HepG2 (cell line): ENCODE data around the gene SOX12. TPM values are rescaled to one million over a fixed set of nuclear protein-coding genes. Genes with fewer than 3 reads are reported as not detected.

ENCODE experiments used
- ATAC-seq: fragments of 200-7000 bp; cut with Tn5 transposase; 3 replicates; pipeline ENCODE4 v1.9.1; 2020; ENCODE audit warnings: mild to moderate bottlenecking, moderate library complexity
- BruUV-seq: library from RNA; stranded (reverse); fragments of 400-500 nt; replicated peaks from 2 replicates; lab custom pipeline; 2021; lab: Mats Ljungman, UMichigan
- CTCF ChIA-PET: fragments of 300-600 bp; formaldehyde crosslinking; extraction: SDS; loops from one replicate; lab custom pipeline; 2021; ENCODE audit warnings: low total read pairs, inconsistent platforms, low intra/inter-chr PET ratio; lab: Yijun Ruan, JAX
- POLR2A ChIA-PET: fragments of 350-600 bp; sonication (Branson Sonifier 250); formaldehyde crosslinking; loops from one replicate; lab custom pipeline; 2020; ENCODE audit warnings: antibody characterized with exemption, inconsistent platforms; lab: Yijun Ruan, JAX
- DNase-seq: peaks from one replicate; pipeline ENCODE4 v3.0.0-alpha.2; 2015; ENCODE audit warnings: low spot score
- FAIRE-seq: peaks from 3 replicates; lab custom pipeline; 2011; peaks lifted over from hg19 to GRCh38; lab: Jason Lieb, UNC
- H2AFZ ChIP-seq: one replicate; pipeline ENCODE4 v1.6.1; 2011; ENCODE audit warnings: low read length, inconsistent platforms
- H3K27ac ChIP-seq: fragments of 300-600 bp; 3 replicates; pipeline ENCODE4 v1.8.0; 2011; ENCODE audit warnings: mixed run types, mild to moderate bottlenecking, mixed read lengths, low read length, inconsistent platforms; ENCODE audit not compliant: insufficient read depth; ENCODE audit errors: extremely low read length
- H3K27me3 ChIP-seq, 2 experiments: fragments of 200-600 bp in 1 of 2; 2 replicates in 1 of 2; 3 replicates in 1 of 2; pipeline versions ENCODE4 v1.6.0 to v1.8.0; 2011; ENCODE audit warnings: low read length in 2 of 2, mild to moderate bottlenecking in 2 of 2, moderate library complexity in 2 of 2, inconsistent platforms in 1 of 2; ENCODE audit not compliant: insufficient read depth in 2 of 2, control insufficient read depth in 1 of 2
- H3K36me3 ChIP-seq, 2 experiments: fragments of 200-600 bp in 1 of 2; replicated peaks in 1 of 2; 2 replicates in 1 of 2; 3 replicates in 1 of 2; pipeline versions ENCODE4 v1.5.1 to v1.8.0; 2011; ENCODE audit warnings: low read length in 2 of 2, inconsistent platforms in 1 of 2; ENCODE audit not compliant: insufficient read depth in 2 of 2, control insufficient read depth in 1 of 2
- H3K4me1 ChIP-seq: 2 replicates; pipeline ENCODE4 v1.5.1; 2012; ENCODE audit warnings: low read length, inconsistent platforms; ENCODE audit not compliant: insufficient read depth
- H3K4me2 ChIP-seq: 2 replicates; pipeline ENCODE4 v1.6.0; 2011; ENCODE audit warnings: low read depth, low read length, inconsistent platforms
- H3K4me3 ChIP-seq, 3 experiments: fragments of 200-600 bp in 1 of 3; sonication (generic), shearing (Covaris generic) in 1 of 3; replicated peaks in 1 of 3; 2 replicates each; pipeline ENCODE4 v1.5.1; 2011 to 2016; ENCODE audit warnings: low read length in 3 of 3, inconsistent platforms in 2 of 3, low read depth in 2 of 3, mild to moderate bottlenecking in 2 of 3, control low read depth in 1 of 3, mixed read lengths in 1 of 3; ENCODE audit not compliant: insufficient read depth in 1 of 3
- H3K79me2 ChIP-seq: one replicate; pipeline ENCODE4 v1.6.1; 2011; ENCODE audit warnings: low read length, inconsistent platforms; ENCODE audit not compliant: insufficient read depth
- H3K9ac ChIP-seq: 2 replicates; pipeline ENCODE4 v1.6.0; 2011; ENCODE audit warnings: mild to moderate bottlenecking, low read depth, low read length, inconsistent platforms; ENCODE audit not compliant: insufficient read depth
- H3K9me3 ChIP-seq: 2 replicates; pipeline ENCODE4 v1.5.1; 2012; ENCODE audit warnings: mild to moderate bottlenecking, low read length
- H4K20me1 ChIP-seq: 2 replicates; pipeline ENCODE4 v1.6.0; 2011; ENCODE audit warnings: inconsistent platforms, mild to moderate bottlenecking, low read length, moderate library complexity; ENCODE audit not compliant: insufficient read depth
- HOXA9 ChIP-seq: sonication (generic); formaldehyde crosslinking; IDR thresholded peaks from 2 replicates; pipeline ENCODE4 v1.8.1; 2022; ENCODE audit warnings: missing genetic modification reagents, mild to moderate bottlenecking, moderate library complexity, borderline replicate concordance
- MTF2 ChIP-seq: sonication (generic); formaldehyde crosslinking; IDR thresholded peaks from 2 replicates; pipeline ENCODE4 v1.5.0; 2020; ENCODE audit warnings: missing genetic modification reagents, borderline replicate concordance
- NCOA5 ChIP-seq: sonication (generic); formaldehyde crosslinking; IDR thresholded peaks from 2 replicates; pipeline ENCODE4 v1.4.0; 2020; ENCODE audit warnings: missing genetic modification reagents
- NONO ChIP-seq, 2 experiments: fragments of 450-650 bp in 1 of 2; sonication (generic) in 1 of 2; formaldehyde crosslinking in 1 of 2; IDR thresholded peaks in 1 of 2; conservative IDR thresholded peaks in 1 of 2; 2 replicates each; pipeline versions ENCODE4 v1.6.1 to v1.8.0; 2017 to 2022; ENCODE audit warnings: mild to moderate bottlenecking in 1 of 2, missing genetic modification reagents in 1 of 2, moderate library complexity in 1 of 2
- REL ChIP-seq: sonication (generic); formaldehyde crosslinking; conservative IDR thresholded peaks from 2 replicates; pipeline ENCODE4 v1.8.0; 2022; ENCODE audit warnings: mild to moderate bottlenecking, missing genetic modification reagents, moderate library complexity
- YEATS4 ChIP-seq: sonication (generic); formaldehyde crosslinking; IDR thresholded peaks from 2 replicates; pipeline ENCODE4 v1.4.0; 2020; ENCODE audit warnings: missing genetic modification reagents, borderline replicate concordance
- ZNF121 ChIP-seq: sonication (generic); formaldehyde crosslinking; IDR thresholded peaks from 2 replicates; pipeline ENCODE4 v1.5.0; 2020; ENCODE audit warnings: mild to moderate bottlenecking, missing genetic modification reagents
- WGBS: methylation state at CpG from one replicate; pipeline ENCODE4 v1.1.6; 2017; ENCODE audit warnings: low lambda C conversion rate; 5-methylcytosine and 5-hydroxymethylcytosine counted together
- in situ Hi-C: cut with HindIII; loops from 2 replicates; pipeline ENCODE4 v1.10.0; 2017; ENCODE audit warnings: low pct_unique_long_range_greater_than_20kb; ENCODE audit not compliant: extremely low pct_ligation_motif_present
- intact Hi-C: fragments of 100-400 bp; cut with micrococcal nuclease; formaldehyde crosslinking; loops from one replicate; pipeline ENCODE4 v1.10.0; 2022; ENCODE audit not compliant: unreplicated experiment
- polyA plus RNA-seq, 8 experiments: library from polyadenylated mRNA; depleted of rRNA in 3 of 8; stranded (reverse) in 7 of 8; unstranded in 1 of 8; fragments of >200 nt; fragmentation: Illumina TruSeq in 4 of 8; extraction: Trizol in 4 of 8; gene quantifications; 2 replicates each; pipeline versions ENCODE4 v1.2.1 to v1.2.3, GENCODE V29; 2011 to 2016; ENCODE audit warnings: low read depth in 4 of 8, missing spikeins in 1 of 8, mixed read lengths in 1 of 8; ENCODE audit not compliant: insufficient read depth in 1 of 8
- total RNA-seq, 5 experiments: library from RNA; depleted of rRNA; stranded (reverse); fragments of >200 nt; fragmentation: Illumina TruSeq; extraction: Trizol; gene quantifications; 2 replicates each; pipeline ENCODE4 v1.2.3, GENCODE V29; 2016; ENCODE audit warnings: low read depth in 1 of 5

The SOX12 gene
- total and polyA plus RNA-seq, 2 of the 13 experiments (the other 11 are each of a cell fraction or from before 2014, with no cell fraction given), result 10.0 to 18.7 TPM

GRCh38 chr20:358891-359555 is 33.7 kb downstream of the SOX12 start:
- Histone ChIP-seq H3K4me1 (peaks cover 51% of the 10 kb centered on the region), H3K9ac (no peak overlapping the region), H3K79me2 (no peaks in the 10 kb centered on the region), H3K4me3 (no peak overlapping the region), H3K9me3 (no peaks in the 10 kb centered on the region), H4K20me1 (no peaks in the 10 kb centered on the region), H3K36me3 (no peaks in the 10 kb centered on the region), H2AFZ (no peak overlapping the region), H3K27me3 (no peaks in the 10 kb centered on the region), H3K4me2 (no peak overlapping the region), H3K27ac (no peak overlapping the region)
- no TSS peak for BruUV-seq
- ChIA-PET POLR2A (interaction anchor here (0.7 to 25.4 kb wide), 5 partner anchors 10 to 48 kb away, joined by 3 to 1587 read pairs (median 4); partner anchors contain the start of gene TRIB3), CTCF (interaction anchor here (1.6 kb wide), 1 partner anchor 72 kb away, joined by 5 read pairs; no protein-coding TSS in a partner anchor)
- TF ChIP-seq ZNF121 (peak; percentile 92), YEATS4 (CRISPR knock-in tag) (0 out of 2 replicates have a peak, but pooled peaks have one; percentile 4), NCOA5 (CRISPR knock-in tag) (no peak), NONO (IDR thresholded peaks at IDR 0.05) (no peak), NONO (CRISPR knock-in tag; conservative IDR thresholded peaks at IDR 0.05) (0 out of 2 replicates have a peak, but pooled peaks have one; percentile 23), MTF2 (CRISPR knock-in tag) (no peak), REL (CRISPR knock-in tag) (0 out of 2 replicates have a peak, but pooled peaks have one; percentile 24), HOXA9 (CRISPR knock-in tag) (0 out of 2 replicates have a peak, but pooled peaks have one; percentile 30)
- in situ Hi-C loops (loop anchor here (10.0 kb wide), 2 partner anchors 286 to 376 kb away; no protein-coding TSS in a partner anchor), intact Hi-C loops (no loop called here)
- DNase-seq (no peak), FAIRE-seq (no peak), ATAC-seq (no peak)
- 94% methylated on average over 4 of the region's 4 CpGs for WGBS
